ENCODE data around the gene CDYL2. TPM values are rescaled to one million over a fixed set of nuclear protein-coding genes. Genes with fewer than 3 reads are reported as not detected.
"Not testable (repeated sequence)": the region's sequence is repeated elsewhere in the genome, so short reads cannot be mapped to it uniquely, and the experiment has no call there.

Gene CDYL2
- total RNA-seq, 2 experiments from 2014 or later, result 0.98 to 2.5 TPM

DNA sequence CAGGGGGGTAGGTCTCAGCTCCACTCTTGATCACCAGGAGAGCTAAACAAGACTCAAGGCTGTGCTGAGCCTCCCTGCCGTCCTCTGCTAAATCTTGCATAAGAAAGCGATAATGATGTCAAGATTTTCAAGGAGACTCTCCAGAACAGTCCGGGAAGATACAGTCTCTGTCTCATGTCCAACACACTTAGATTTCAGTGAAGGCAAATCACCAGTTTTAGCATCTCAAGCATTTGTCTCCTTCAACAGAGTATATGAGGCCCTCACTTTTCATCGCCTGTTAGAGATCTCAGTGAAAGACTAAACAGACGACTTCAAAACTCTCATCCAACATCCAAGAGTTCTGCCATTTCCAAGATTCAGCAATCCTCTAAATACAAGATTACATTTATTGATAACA lies 13.6 kb downstream of the CDYL2 start:
- H3K36me3 ChIP-seq (ENCODE audit: insufficient read depth, low read length), result no peaks in the 10 kb centered on the region
- H3K9me3 ChIP-seq (ENCODE audit: low read length), result no peaks in the 10 kb centered on the region
- ChIA-PET POLR2A (no interaction called here), CTCF (ENCODE audit: unreplicated experiment) (no interaction called here)
- no peak overlapping the region for H3K4me2 ChIP-seq (ENCODE audit: low read length)
- TF ChIP-seq, protein P1, sequence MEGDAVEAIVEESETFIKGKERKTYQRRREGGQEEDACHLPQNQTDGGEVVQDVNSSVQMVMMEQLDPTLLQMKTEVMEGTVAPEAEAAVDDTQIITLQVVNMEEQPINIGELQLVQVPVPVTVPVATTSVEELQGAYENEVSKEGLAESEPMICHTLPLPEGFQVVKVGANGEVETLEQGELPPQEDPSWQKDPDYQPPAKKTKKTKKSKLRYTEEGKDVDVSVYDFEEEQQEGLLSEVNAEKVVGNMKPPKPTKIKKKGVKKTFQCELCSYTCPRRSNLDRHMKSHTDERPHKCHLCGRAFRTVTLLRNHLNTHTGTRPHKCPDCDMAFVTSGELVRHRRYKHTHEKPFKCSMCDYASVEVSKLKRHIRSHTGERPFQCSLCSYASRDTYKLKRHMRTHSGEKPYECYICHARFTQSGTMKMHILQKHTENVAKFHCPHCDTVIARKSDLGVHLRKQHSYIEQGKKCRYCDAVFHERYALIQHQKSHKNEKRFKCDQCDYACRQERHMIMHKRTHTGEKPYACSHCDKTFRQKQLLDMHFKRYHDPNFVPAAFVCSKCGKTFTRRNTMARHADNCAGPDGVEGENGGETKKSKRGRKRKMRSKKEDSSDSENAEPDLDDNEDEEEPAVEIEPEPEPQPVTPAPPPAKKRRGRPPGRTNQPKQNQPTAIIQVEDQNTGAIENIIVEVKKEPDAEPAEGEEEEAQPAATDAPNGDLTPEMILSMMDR (conservative IDR thresholded peaks at IDR 0.05; ENCODE audit: low read length), result no peak
- TF ChIP-seq EZH2phosphoT487 (IDR thresholded peaks at IDR 0.05; ENCODE audit: borderline replicate concordance, low read depth, low read length), result no peak
- H3K27ac ChIP-seq (ENCODE audit: low read depth, low read length, poor library complexity, severe bottlenecking), result no peak overlapping the region
- intact Hi-C loops (cut with micrococcal nuclease; ENCODE audit: unreplicated experiment), result no loop called here
- no peaks in the 10 kb centered on the region for H3K4me1 ChIP-seq (ENCODE audit: insufficient read depth, low read length, poor library complexity, severe bottlenecking)
- no peak overlapping the region for H3K4me3 ChIP-seq (ENCODE audit: low read depth, low read length, poor library complexity, severe bottlenecking)
- BruUV-seq (replicated peaks), result no TSS peak
- H2AFZ ChIP-seq (ENCODE audit: low read length), result no peak overlapping the region
- no peaks in the 10 kb centered on the region for H3K9me2 ChIP-seq (ENCODE audit: insufficient read depth, low read length)
- no peak for DNase-seq (ENCODE audit: low spot score)
- H4K20me1 ChIP-seq (ENCODE audit: insufficient read depth, low read length), result no peaks in the 10 kb centered on the region
- no peaks in the 10 kb centered on the region for H3K79me2 ChIP-seq (ENCODE audit: insufficient read depth, low read depth, low read length)

DNA sequence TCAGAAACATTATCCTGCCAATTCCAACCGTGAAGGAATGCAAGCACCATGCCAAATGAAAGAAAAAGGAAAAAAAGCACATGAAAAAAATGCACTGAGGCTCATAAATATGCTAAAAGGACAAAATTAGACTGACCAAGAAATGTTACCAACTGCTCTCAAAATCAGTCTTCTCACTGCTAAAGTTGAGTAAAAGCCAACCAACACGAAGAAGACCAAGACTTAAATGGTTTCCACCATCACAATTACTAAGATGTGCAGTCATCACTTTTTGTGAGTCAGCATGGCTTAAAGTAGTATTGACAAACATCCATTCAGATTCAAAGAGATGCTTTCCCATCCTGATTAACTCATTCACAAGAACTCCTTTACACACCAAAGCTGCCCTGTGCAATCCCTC lies 16.4 kb downstream of the CDYL2 start:
- no peak overlapping the region for H3K4me3 ChIP-seq (ENCODE audit: low read depth, low read length, poor library complexity, severe bottlenecking)
- BruUV-seq (replicated peaks), result no TSS peak
- intact Hi-C loops (cut with micrococcal nuclease; ENCODE audit: unreplicated experiment), result no loop called here
- no peaks in the 10 kb centered on the region for H3K4me1 ChIP-seq (ENCODE audit: insufficient read depth, low read length, poor library complexity, severe bottlenecking)
- no peaks in the 10 kb centered on the region for H3K79me2 ChIP-seq (ENCODE audit: insufficient read depth, low read depth, low read length)
- H3K9me2 ChIP-seq (ENCODE audit: insufficient read depth, low read length), result no peaks in the 10 kb centered on the region
- H3K36me3 ChIP-seq (ENCODE audit: insufficient read depth, low read length), result no peaks in the 10 kb centered on the region
- TF ChIP-seq, protein P1 (conservative IDR thresholded peaks at IDR 0.05; ENCODE audit: low read length), result no peak
- no peak for TF ChIP-seq EZH2phosphoT487 (IDR thresholded peaks at IDR 0.05; ENCODE audit: borderline replicate concordance, low read depth, low read length)
- ChIA-PET CTCF (ENCODE audit: unreplicated experiment) (no interaction called here), POLR2A (no interaction called here)
- no peak overlapping the region for H3K27ac ChIP-seq (ENCODE audit: low read depth, low read length, poor library complexity, severe bottlenecking)
- H2AFZ ChIP-seq (ENCODE audit: low read length), result no peak overlapping the region
- no peaks in the 10 kb centered on the region for H3K9me3 ChIP-seq (ENCODE audit: low read length)
- no peak for DNase-seq (ENCODE audit: low spot score)
- H3K4me2 ChIP-seq (ENCODE audit: low read length), result no peak overlapping the region
- H4K20me1 ChIP-seq (ENCODE audit: insufficient read depth, low read length), result no peaks in the 10 kb centered on the region

DNA sequence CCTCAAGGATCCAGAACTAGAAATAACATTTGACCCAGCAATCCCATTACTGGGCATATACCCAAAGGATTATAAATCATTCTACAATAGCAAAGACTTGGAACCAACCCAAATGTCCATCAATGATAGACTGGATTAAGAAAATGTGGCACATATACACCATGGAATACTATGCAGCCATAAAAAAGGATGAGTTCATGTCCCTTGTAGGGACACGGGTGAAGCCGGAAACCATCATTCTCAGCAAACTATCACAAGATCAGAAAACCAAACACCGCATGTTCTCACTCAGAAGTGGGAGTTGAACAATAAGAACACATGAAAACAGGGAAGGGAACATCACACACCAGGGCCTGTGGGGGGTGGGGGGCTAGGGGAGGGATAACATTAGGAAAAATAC lies 17.8 kb downstream of the CDYL2 start:
- POLR2A ChIA-PET; BruUV-seq (replicated peaks): not testable (repeated sequence)

More for the DNA sequence above, 17.8 kb downstream of the CDYL2 start:
- H3K27ac ChIP-seq (ENCODE audit: low read depth, low read length, poor library complexity, severe bottlenecking); H3K4me2 ChIP-seq (ENCODE audit: low read length); DNase-seq (ENCODE audit: low spot score); H3K4me1 ChIP-seq (ENCODE audit: insufficient read depth, low read length, poor library complexity, severe bottlenecking); H4K20me1 ChIP-seq (ENCODE audit: insufficient read depth, low read length); H2AFZ ChIP-seq (ENCODE audit: low read length); H3K36me3 ChIP-seq (ENCODE audit: insufficient read depth, low read length); intact Hi-C loops (cut with micrococcal nuclease; ENCODE audit: unreplicated experiment); H3K9me2 ChIP-seq (ENCODE audit: insufficient read depth, low read length); H3K79me2 ChIP-seq (ENCODE audit: insufficient read depth, low read depth, low read length); CTCF ChIA-PET (ENCODE audit: unreplicated experiment); H3K9me3 ChIP-seq (ENCODE audit: low read length); H3K4me3 ChIP-seq (ENCODE audit: low read depth, low read length, poor library complexity, severe bottlenecking): not testable (repeated sequence)
